ENCODE results near the gene BPHL. TPM values are rescaled to one million over a fixed set of nuclear protein-coding genes. Genes with fewer than 3 reads are reported as not detected.
"Not testable (repeated sequence)": the region's sequence is repeated elsewhere in the genome, so short reads cannot be mapped to it uniquely, and the experiment has no call there.

Gene BPHL
- total and polyA plus RNA-seq, 3 donors from 2014 or later, result 14.3 to 16.8 (median 16.8) TPM

DNA sequence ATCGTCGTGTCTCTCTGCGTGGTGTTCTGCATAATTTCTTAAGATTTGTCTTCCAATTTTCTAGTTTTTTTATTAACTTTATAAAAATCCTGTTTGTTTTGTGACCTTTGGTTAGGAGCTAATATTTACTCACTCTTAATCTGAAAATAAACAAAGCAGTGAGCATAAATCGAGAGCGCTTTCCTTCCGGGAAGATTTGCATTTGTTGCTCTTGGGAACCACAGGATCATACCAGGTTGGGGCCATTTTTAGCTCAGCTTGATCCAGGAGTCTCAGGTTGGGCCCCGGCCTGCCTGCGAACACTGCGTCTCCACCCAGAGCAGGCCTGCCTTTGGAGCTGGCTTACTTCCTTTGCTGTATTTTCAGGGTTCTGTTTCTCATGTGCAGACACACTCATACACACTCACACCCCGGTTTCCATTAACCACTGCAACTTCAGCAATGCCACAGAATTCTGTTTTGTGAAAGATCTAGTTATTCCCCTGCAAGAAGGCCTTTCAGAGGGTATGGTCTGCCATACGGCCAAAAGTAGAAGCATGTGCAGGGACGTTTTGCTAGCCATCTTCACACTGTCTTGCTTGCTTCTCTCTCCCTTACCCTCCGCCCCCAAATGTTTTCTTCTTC lies 17.3 kb downstream of the BPHL start:
- TF ChIP-seq POLR2A (IDR thresholded peaks at IDR 0.05), result no peak
- TF ChIP-seq, protein P1, sequence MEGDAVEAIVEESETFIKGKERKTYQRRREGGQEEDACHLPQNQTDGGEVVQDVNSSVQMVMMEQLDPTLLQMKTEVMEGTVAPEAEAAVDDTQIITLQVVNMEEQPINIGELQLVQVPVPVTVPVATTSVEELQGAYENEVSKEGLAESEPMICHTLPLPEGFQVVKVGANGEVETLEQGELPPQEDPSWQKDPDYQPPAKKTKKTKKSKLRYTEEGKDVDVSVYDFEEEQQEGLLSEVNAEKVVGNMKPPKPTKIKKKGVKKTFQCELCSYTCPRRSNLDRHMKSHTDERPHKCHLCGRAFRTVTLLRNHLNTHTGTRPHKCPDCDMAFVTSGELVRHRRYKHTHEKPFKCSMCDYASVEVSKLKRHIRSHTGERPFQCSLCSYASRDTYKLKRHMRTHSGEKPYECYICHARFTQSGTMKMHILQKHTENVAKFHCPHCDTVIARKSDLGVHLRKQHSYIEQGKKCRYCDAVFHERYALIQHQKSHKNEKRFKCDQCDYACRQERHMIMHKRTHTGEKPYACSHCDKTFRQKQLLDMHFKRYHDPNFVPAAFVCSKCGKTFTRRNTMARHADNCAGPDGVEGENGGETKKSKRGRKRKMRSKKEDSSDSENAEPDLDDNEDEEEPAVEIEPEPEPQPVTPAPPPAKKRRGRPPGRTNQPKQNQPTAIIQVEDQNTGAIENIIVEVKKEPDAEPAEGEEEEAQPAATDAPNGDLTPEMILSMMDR (IDR thresholded peaks at IDR 0.05), result no peak
- Histone ChIP-seq H3K36me3 (ENCODE audit: low read depth, missing control alignments) (no peaks in the 10 kb centered on the region), H3K4me1 (no peaks in the 10 kb centered on the region), H3K27ac (no peak overlapping the region), H3K9me3 (no peaks in the 10 kb centered on the region), H3K27me3 (no peaks in the 10 kb centered on the region), H3K4me3 (no peak overlapping the region)
- no peak for DNase-seq
- WGBS, 2 donors, result 93 to 95% methylated on average over 13 of the region's 13 CpGs
- intact Hi-C loops (cut with DNase I; ENCODE audit: low total_unique reads), result no loop called here

- Histone ChIP-seq H3K27ac (no peak overlapping the region), H3K9me3 (no peaks in the 10 kb centered on the region), H3K4me3 (no peak overlapping the region), H3K27me3 (no peaks in the 10 kb centered on the region), H3K36me3 (ENCODE audit: low read depth, missing control alignments) (no peaks in the 10 kb centered on the region), H3K4me1 (no peaks in the 10 kb centered on the region)
- TF ChIP-seq, protein P1 (IDR thresholded peaks at IDR 0.05), result no peak
- no peak for TF ChIP-seq POLR2A (IDR thresholded peaks at IDR 0.05)
- intact Hi-C loops (cut with DNase I; ENCODE audit: low total_unique reads), result no loop called here
- 92 to 93% methylated on average over 8 of the region's 8 CpGs for WGBS, 2 donors
- no peak for DNase-seq
Observed at GRCh38 chr6:3136292-3137011, 17.9 kb downstream of the BPHL start.

GRCh38 chr6:3137057-3137777 lies 18.7 kb downstream of the BPHL start:
- H3K4me1 ChIP-seq, result no peaks in the 10 kb centered on the region
- no peaks in the 10 kb centered on the region for H3K27me3 ChIP-seq
- H3K27ac ChIP-seq, result no peak overlapping the region
- intact Hi-C loops (cut with DNase I; ENCODE audit: low total_unique reads), result no loop called here
- no peaks in the 10 kb centered on the region for H3K36me3 ChIP-seq (ENCODE audit: low read depth, missing control alignments)
- WGBS, 2 donors, result 95% methylated on average over 12 of the region's 12 CpGs
- H3K4me3 ChIP-seq, result no peak overlapping the region
- DNase-seq, result no peak
- no peaks in the 10 kb centered on the region for H3K9me3 ChIP-seq
- TF ChIP-seq POLR2A (IDR thresholded peaks at IDR 0.05), result no peak
- TF ChIP-seq, protein P1 (IDR thresholded peaks at IDR 0.05), result no peak

- H3K27me3 ChIP-seq; intact Hi-C loops (cut with DNase I; ENCODE audit: low total_unique reads); H3K4me3 ChIP-seq; H3K36me3 ChIP-seq (ENCODE audit: low read depth, missing control alignments); H3K4me1 ChIP-seq; DNase-seq; H3K9me3 ChIP-seq; H3K27ac ChIP-seq: not testable (repeated sequence)
- WGBS, 2 donors, result 87 to 88% methylated on average over 6 of the region's 6 CpGs
Observed at GRCh38 chr6:3137873-3138272, 19.4 kb downstream of the BPHL start.

- Histone ChIP-seq H3K4me1 (no peaks in the 10 kb centered on the region), H3K4me3 (no peak overlapping the region), H3K27me3 (no peaks in the 10 kb centered on the region), H3K36me3 (ENCODE audit: low read depth, missing control alignments) (no peaks in the 10 kb centered on the region), H3K9me3 (no peaks in the 10 kb centered on the region), H3K27ac (no peak overlapping the region)
- WGBS, 2 donors, result 75 to 81% methylated on average over 1 of the region's 1 CpG
- intact Hi-C loops (cut with DNase I; ENCODE audit: low total_unique reads), result no loop called here
- no peak for DNase-seq
- no peak for TF ChIP-seq POLR2A (IDR thresholded peaks at IDR 0.05)
- TF ChIP-seq, protein P1 (IDR thresholded peaks at IDR 0.05), result no peak
Observed at GRCh38 chr6:3138341-3138740, 19.8 kb downstream of the BPHL start.

Data from testis (tissue), 3 donors.